Esophagus muscularis mucosa (tissue), 4 donors: ENCODE data around the gene MBD3L2B. TPM values are rescaled to one million over a fixed set of nuclear protein-coding genes. Genes with fewer than 3 reads are reported as not detected.
"Not testable (repeated sequence)": the region's sequence is repeated elsewhere in the genome, so short reads cannot be mapped to it uniquely, and the experiment has no call there.

ENCODE experiments used
- DNase-seq: peaks from one replicate; pipeline ENCODE4 v3.0.0-alpha.2; 2017; ENCODE audit errors: extremely low spot score
- H3K27ac ChIP-seq, 4 donors: fragments of 200-600 bp; sonication (generic); replicated peaks in 1 of 4; 1 replicate in 3 of 4; 2 replicates in 1 of 4; pipeline ENCODE4 v1.5.1; 2016 to 2019; ENCODE audit warnings: mild to moderate bottlenecking in 1 of 4
- H3K27me3 ChIP-seq, 4 donors: fragments of 200-600 bp; sonication (generic); one replicate each; pipeline versions ENCODE4 v1.5.1 to v1.6.0; 2016 to 2019
- H3K36me3 ChIP-seq, 4 donors: fragments of 200-600 bp; sonication (generic); one replicate each; pipeline ENCODE4 v1.5.1; 2016 to 2019
- H3K4me1 ChIP-seq, 4 donors: fragments of 200-600 bp; sonication (generic); one replicate each; pipeline ENCODE4 v1.5.1; 2016 to 2019
- H3K4me3 ChIP-seq, 4 donors: fragments of 200-600 bp; sonication (generic); 1 replicate in 2 of 4; 2 replicates in 2 of 4; pipeline ENCODE4 v1.5.1; 2016 to 2019; ENCODE audit warnings: mild to moderate bottlenecking in 4 of 4, moderate library complexity in 1 of 4
- H3K9me3 ChIP-seq, 4 donors: fragments of 200-600 bp; sonication (generic); 1 replicate in 3 of 4; 2 replicates in 1 of 4; pipeline ENCODE4 v1.5.1; 2016 to 2019
- CTCF ChIP-seq, 3 experiments: fragments of 200-600 bp in 2 of 3; fragments of 450-650 bp in 1 of 3; sonication (generic) in 2 of 3; IDR thresholded peaks; one replicate each; pipeline ENCODE4 v1.5.1; 2017 to 2019; ENCODE audit warnings: antibody characterized with exemption in 3 of 3, mild to moderate bottlenecking in 2 of 3, moderate library complexity in 1 of 3
- EP300 ChIP-seq: sonication (generic); formaldehyde crosslinking; IDR thresholded peaks from one replicate; pipeline ENCODE4 v1.6.1; 2017; ENCODE audit warnings: antibody characterized with exemption
- POLR2A ChIP-seq: fragments of 450-650 bp; IDR thresholded peaks from one replicate; pipeline ENCODE4 v1.6.1; 2017; ENCODE audit warnings: antibody characterized with exemption, moderate library complexity, mild to moderate bottlenecking, low read depth
- POLR2AphosphoS5 ChIP-seq, 2 donors: sonication (generic); formaldehyde crosslinking; IDR thresholded peaks; one replicate each; pipeline ENCODE4 v1.6.1; 2017; ENCODE audit warnings: antibody characterized with exemption in 2 of 2
- WGBS: methylation state at CpG from one replicate; pipeline ENCODE4 v1.1.5; 2018; 5-methylcytosine and 5-hydroxymethylcytosine counted together
- intact Hi-C: fragments of 100-400 bp; cut with DNase I; formaldehyde crosslinking; loops from one replicate; pipeline ENCODE4 v1.15.1; 2023
- total RNA-seq, 4 donors: library from RNA; depleted of rRNA; stranded (reverse); fragments of >200 nt; gene quantifications; one replicate each; pipeline versions ENCODE4 v1.1.0 to v1.2.1, GENCODE V29; 2016

Gene MBD3L2B
- total RNA-seq, 4 donors from 2014 or later, result not detected

GRCh38 chr19:7067122-7067521 lies 45.9 kb upstream of the MBD3L2B start:
- peak; percentile 8 to 30 (median 27) for TF ChIP-seq CTCF (IDR thresholded peaks at IDR 0.05)
- H3K4me3 ChIP-seq, H3K27me3 ChIP-seq, H3K9me3 ChIP-seq, DNase-seq, H3K27ac ChIP-seq: not testable (repeated sequence)
- Histone ChIP-seq H3K36me3 (peaks cover 10 to 16% (median 15%) of the 10 kb centered on the region in 4 donors), H3K4me1 (peaks cover 11 to 22% (median 14%) of the 10 kb centered on the region in 4 donors)
- 36% methylated on average over 9 of the region's 13 CpGs for WGBS
- intact Hi-C loops, result loop anchor here (10.0 kb wide), 1 partner anchor 322 kb away; no protein-coding TSS in a partner anchor

- Histone ChIP-seq H3K36me3 (no peaks in the 10 kb centered on the region), H3K4me1 (peaks cover 0 to 3% (median 1%) of the 10 kb centered on the region in 4 donors), H3K9me3 (no peaks in the 10 kb centered on the region), H3K27ac (no peak overlapping the region), H3K27me3 (no peaks in the 10 kb centered on the region), H3K4me3 (no peak overlapping the region)
- intact Hi-C loops, result loop anchor here (10.0 kb wide), 1 partner anchor 319 kb away; no protein-coding TSS in a partner anchor
- DNase-seq, result no peak
- TF ChIP-seq POLR2A (no peak), EP300 (no peak), POLR2AphosphoS5 (IDR thresholded peaks at IDR 0.05) (no peak), CTCF (IDR thresholded peaks at IDR 0.05) (no peak)
- WGBS, result 96% methylated on average over 9 of the region's 9 CpGs
Measured at GRCh38 chr19:7063764-7064418, 42.7 kb upstream of the MBD3L2B start.

- WGBS, result 74% methylated on average over 4 of the region's 4 CpGs
- TF ChIP-seq EP300 (no peak), CTCF (IDR thresholded peaks at IDR 0.05) (no peak), POLR2A (no peak), POLR2AphosphoS5 (IDR thresholded peaks at IDR 0.05) (no peak)
- intact Hi-C loops, result loop anchor here (10.0 kb wide), 1 partner anchor 319 kb away; no protein-coding TSS in a partner anchor
- no peaks in the 10 kb centered on the region for H3K4me1 ChIP-seq
- H3K27ac ChIP-seq, result no peak overlapping the region
- H3K4me3 ChIP-seq, result no peak overlapping the region
- no peaks in the 10 kb centered on the region for H3K27me3 ChIP-seq
- H3K36me3 ChIP-seq, result no peaks in the 10 kb centered on the region
- no peak for DNase-seq
- H3K9me3 ChIP-seq, result no peaks in the 10 kb centered on the region
Measured at GRCh38 chr19:7063339-7063738, 42.1 kb upstream of the MBD3L2B start.

- WGBS, result 75% methylated on average over 2 of the region's 2 CpGs
- not testable (repeated sequence) for H3K4me1 ChIP-seq
- intact Hi-C loops, result loop anchor here (10.0 kb wide), 1 partner anchor 315 kb away; no protein-coding TSS in a partner anchor
Measured at GRCh38 chr19:7059977-7060376, 38.7 kb upstream of the MBD3L2B start.

DNA sequence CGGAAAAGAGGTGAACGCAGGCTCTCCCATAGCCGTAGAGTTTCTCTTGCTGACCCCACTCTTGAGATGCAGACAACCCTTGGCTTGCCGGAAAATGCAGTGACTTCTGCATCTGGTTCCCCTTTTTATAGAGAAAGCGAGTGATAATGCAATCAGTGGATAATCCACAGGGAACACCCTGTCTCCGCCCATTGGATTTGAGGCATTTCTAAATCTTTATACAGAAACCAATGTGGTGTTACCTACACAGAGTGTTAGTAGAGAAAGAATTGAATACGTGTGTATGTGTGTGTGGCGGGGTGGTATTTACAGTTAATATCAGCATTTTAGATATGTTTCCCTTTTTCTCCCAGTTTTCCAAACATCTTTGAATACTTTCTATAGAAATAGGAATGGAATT lies 37.3 kb upstream of the MBD3L2B start, which contains the start of gene MBD3L3:
MBD3L3 (minus strand) TSS at position 101 of the 400 bp plus-strand sequence; CDS start at position 30, 71 bp downstream.
- H3K27me3 ChIP-seq, intact Hi-C loops, H3K9me3 ChIP-seq, DNase-seq, H3K36me3 ChIP-seq, H3K4me3 ChIP-seq, H3K27ac ChIP-seq, H3K4me1 ChIP-seq: not testable (repeated sequence)
- no CpG with 5 or more reads among the region's 8 CpGs for WGBS

More at GRCh38 chr19:7059977-7060376, 38.7 kb upstream of the MBD3L2B start:
- not testable (repeated sequence) for H3K27ac ChIP-seq, DNase-seq, H3K36me3 ChIP-seq, H3K9me3 ChIP-seq, H3K27me3 ChIP-seq, H3K4me3 ChIP-seq

GRCh38 chr19:7056371-7056770 lies 35.1 kb upstream of the MBD3L2B start:
- DNase-seq, H3K4me3 ChIP-seq, H3K27ac ChIP-seq, H3K9me3 ChIP-seq, intact Hi-C loops, H3K27me3 ChIP-seq, H3K4me1 ChIP-seq, H3K36me3 ChIP-seq: not testable (repeated sequence)
- no CpG with 5 or more reads among the region's 16 CpGs for WGBS

DNA sequence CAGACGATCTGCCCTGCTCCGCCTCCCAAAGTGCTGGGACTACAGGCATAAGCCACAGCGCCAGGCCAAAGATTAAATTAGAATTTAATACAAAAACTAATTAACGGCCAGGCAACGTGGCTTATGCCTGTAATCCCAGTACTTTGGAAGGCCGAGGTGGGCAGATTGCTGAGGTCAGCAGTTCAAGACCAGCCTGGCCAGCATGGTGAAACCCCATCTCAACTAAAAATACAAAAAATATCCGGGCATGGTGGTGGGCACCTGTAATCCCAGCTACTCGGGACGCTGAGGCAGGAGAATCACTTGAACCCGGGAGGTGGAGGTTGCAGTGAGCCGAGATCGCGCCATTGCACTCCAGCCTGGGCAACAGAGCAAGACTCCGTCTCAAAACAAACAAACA lies 34.4 kb upstream of the MBD3L2B start:
- WGBS, result 85% methylated on average over 11 of the region's 14 CpGs
- H3K27me3 ChIP-seq, H3K36me3 ChIP-seq, H3K4me1 ChIP-seq, H3K4me3 ChIP-seq, intact Hi-C loops, H3K9me3 ChIP-seq, DNase-seq, H3K27ac ChIP-seq: not testable (repeated sequence)

- H3K36me3 ChIP-seq, H3K27me3 ChIP-seq, H3K4me3 ChIP-seq, H3K27ac ChIP-seq, H3K4me1 ChIP-seq, H3K9me3 ChIP-seq, DNase-seq, intact Hi-C loops: not testable (repeated sequence)
- 93% methylated on average over 14 of the region's 14 CpGs for WGBS
Measured at GRCh38 chr19:7054635-7055368, 33.6 kb upstream of the MBD3L2B start.

- intact Hi-C loops, H3K27ac ChIP-seq, H3K27me3 ChIP-seq, H3K36me3 ChIP-seq, H3K9me3 ChIP-seq, H3K4me3 ChIP-seq, H3K4me1 ChIP-seq: not testable (repeated sequence)
- WGBS, result 90% methylated on average over 7 of the region's 7 CpGs
- DNase-seq, result peak; percentile 53
Measured at GRCh38 chr19:7052896-7053295, 31.7 kb upstream of the MBD3L2B start.
